Activated naive CD8-positive, alpha-beta T cell (primary cell): ENCODE data around the gene CCND1.
"Not testable (repeated sequence)": the region's sequence is repeated elsewhere in the genome, so short reads cannot be mapped to it uniquely, and the experiment has no call there.

ENCODE experiments used
- H3K27ac Mint-ChIP-seq: one replicate; pipeline ENCODE4 v1.8.0; 2021; ENCODE audit warnings: mixed read lengths
- H3K27me3 Mint-ChIP-seq: one replicate; pipeline ENCODE4 v1.8.0; 2021; ENCODE audit warnings: mixed read lengths
- H3K36me3 Mint-ChIP-seq: one replicate; pipeline ENCODE4 v1.8.0; 2021; ENCODE audit warnings: mixed read lengths
- H3K4me1 Mint-ChIP-seq: one replicate; pipeline ENCODE4 v1.8.0; 2021; ENCODE audit warnings: low read depth, mixed read lengths
- H3K4me3 Mint-ChIP-seq: one replicate; pipeline ENCODE4 v1.8.0; 2021; ENCODE audit warnings: mild to moderate bottlenecking, mixed read lengths
- H3K9me3 Mint-ChIP-seq: one replicate; pipeline ENCODE4 v1.8.0; 2021; ENCODE audit warnings: low read depth, mixed read lengths

The CCND1 gene

DNA sequence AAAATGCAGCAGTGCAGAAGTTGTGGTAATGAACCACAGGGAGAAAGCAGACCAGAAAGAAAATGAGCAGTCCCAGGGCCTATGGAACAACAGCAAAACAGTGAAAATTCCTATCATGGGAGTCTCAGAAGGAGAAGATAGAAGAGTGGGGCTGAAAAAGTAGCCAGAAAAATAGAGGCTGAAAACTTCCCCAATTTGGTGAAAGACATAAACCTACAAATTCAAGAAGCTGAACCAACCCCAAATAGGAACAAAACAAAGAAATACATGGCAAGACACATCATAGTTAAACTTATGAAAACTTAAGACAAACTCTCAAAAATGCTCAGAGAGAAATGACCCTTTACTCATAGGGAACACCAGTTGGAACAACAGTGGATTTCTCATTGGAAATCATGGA lies 51.5 kb downstream of the CCND1 start:
- no peaks in the 10 kb centered on the region for H3K4me1 Mint-ChIP-seq
- H3K27ac Mint-ChIP-seq = no peak overlapping the region
- no peaks in the 10 kb centered on the region for H3K36me3 Mint-ChIP-seq
- peaks cover 37% of the 10 kb centered on the region for H3K27me3 Mint-ChIP-seq
- no peak overlapping the region for H3K4me3 Mint-ChIP-seq
- no peaks in the 10 kb centered on the region for H3K9me3 Mint-ChIP-seq

DNA sequence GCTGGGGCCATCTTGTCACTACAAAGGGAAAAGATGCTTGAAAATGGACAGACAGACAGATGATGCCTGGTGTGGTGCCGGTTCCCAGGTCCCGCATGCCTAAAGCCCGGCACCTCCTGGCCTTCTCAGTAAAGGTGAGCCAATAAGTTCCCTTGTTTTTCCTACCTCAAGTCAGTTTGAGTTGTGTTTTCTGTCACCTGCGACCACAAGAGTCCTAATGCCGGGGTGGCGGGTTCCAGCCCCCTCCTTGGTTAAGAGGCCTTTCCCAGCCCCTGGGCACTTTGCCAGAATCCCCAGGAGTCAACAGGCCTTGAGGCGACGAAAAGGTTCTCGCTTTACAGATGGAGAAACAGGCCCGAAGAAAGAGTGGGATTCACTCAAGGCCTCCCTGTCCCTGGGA lies 53.8 kb downstream of the CCND1 start:
- H3K4me3 Mint-ChIP-seq = no peak overlapping the region
- no peaks in the 10 kb centered on the region for H3K9me3 Mint-ChIP-seq
- H3K27ac Mint-ChIP-seq = no peak overlapping the region
- H3K36me3 Mint-ChIP-seq = no peaks in the 10 kb centered on the region
- H3K27me3 Mint-ChIP-seq = peaks cover 40% of the 10 kb centered on the region
- H3K4me1 Mint-ChIP-seq = no peaks in the 10 kb centered on the region

- H3K27me3 Mint-ChIP-seq = peaks cover 40% of the 10 kb centered on the region
- no peaks in the 10 kb centered on the region for H3K9me3 Mint-ChIP-seq
- H3K36me3 Mint-ChIP-seq = no peaks in the 10 kb centered on the region
- no peak overlapping the region for H3K27ac Mint-ChIP-seq
- H3K4me3 Mint-ChIP-seq = no peak overlapping the region
- no peaks in the 10 kb centered on the region for H3K4me1 Mint-ChIP-seq
These were observed 54.6 kb downstream of the CCND1 start for GRCh38 chr11:69695581-69695980.

- not testable (repeated sequence) for H3K4me3 Mint-ChIP-seq, H3K9me3 Mint-ChIP-seq, H3K36me3 Mint-ChIP-seq, H3K4me1 Mint-ChIP-seq, H3K27ac Mint-ChIP-seq
- H3K27me3 Mint-ChIP-seq = peaks cover 40% of the 10 kb centered on the region
These were observed 55.0 kb downstream of the CCND1 start for GRCh38 chr11:69695995-69696394.

- Mint-ChIP-seq H3K4me3 (no peak overlapping the region), H3K4me1 (peaks cover 2% of the 10 kb centered on the region), H3K36me3 (no peaks in the 10 kb centered on the region), H3K27ac (no peak overlapping the region), H3K9me3 (no peaks in the 10 kb centered on the region), H3K27me3 (peaks cover 41% of the 10 kb centered on the region)
These were observed 56.0 kb downstream of the CCND1 start for GRCh38 chr11:69696749-69697468.

DNA sequence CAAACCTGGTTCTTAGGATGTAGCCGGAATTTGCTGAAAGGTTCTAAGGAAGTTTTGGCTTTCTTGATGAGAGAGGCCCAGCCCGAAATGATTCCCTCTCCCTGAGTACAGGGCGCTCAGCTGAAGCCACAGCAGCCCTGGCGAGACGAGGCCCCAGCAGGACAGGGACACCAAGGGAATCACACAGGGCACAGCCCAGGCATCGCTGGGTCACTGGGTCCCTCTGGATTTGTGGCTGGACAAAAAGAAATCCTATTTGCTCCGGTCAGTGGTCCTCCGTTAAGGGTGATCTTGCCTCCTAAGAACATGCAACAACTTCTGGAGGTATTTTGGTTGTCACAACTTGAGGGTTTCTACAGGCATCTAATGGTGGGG lies 56.5 kb downstream of the CCND1 start:
- H3K27ac Mint-ChIP-seq = no peak overlapping the region
- no peaks in the 10 kb centered on the region for H3K36me3 Mint-ChIP-seq
- no peak overlapping the region for H3K4me3 Mint-ChIP-seq
- peaks cover 2% of the 10 kb centered on the region for H3K4me1 Mint-ChIP-seq
- no peaks in the 10 kb centered on the region for H3K9me3 Mint-ChIP-seq
- H3K27me3 Mint-ChIP-seq = peaks cover 37% of the 10 kb centered on the region

DNA sequence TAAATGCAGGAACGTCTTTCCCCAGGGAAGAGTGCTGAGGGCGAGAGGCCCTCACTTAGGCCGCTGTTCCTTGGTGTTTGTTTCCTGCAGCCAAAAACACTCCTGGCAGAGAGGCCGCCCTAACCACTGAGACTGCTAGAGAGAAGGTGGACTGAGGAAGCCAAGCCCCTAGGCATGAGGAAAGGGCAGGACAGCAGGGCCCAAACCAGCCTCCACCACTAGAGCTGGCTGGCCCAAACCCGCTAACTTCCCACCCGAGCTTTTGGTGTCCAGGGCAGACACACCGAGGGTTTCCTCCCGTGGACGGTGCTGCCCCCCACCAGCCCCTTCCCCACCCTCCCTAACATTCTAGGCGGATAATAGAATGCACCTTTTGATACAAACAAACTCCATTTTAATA lies 56.9 kb downstream of the CCND1 start:
- Mint-ChIP-seq H3K36me3 (no peaks in the 10 kb centered on the region), H3K27me3 (peaks cover 34% of the 10 kb centered on the region), H3K27ac (no peak overlapping the region), H3K9me3 (no peaks in the 10 kb centered on the region), H3K4me1 (peaks cover 4% of the 10 kb centered on the region), H3K4me3 (no peak overlapping the region)

DNA sequence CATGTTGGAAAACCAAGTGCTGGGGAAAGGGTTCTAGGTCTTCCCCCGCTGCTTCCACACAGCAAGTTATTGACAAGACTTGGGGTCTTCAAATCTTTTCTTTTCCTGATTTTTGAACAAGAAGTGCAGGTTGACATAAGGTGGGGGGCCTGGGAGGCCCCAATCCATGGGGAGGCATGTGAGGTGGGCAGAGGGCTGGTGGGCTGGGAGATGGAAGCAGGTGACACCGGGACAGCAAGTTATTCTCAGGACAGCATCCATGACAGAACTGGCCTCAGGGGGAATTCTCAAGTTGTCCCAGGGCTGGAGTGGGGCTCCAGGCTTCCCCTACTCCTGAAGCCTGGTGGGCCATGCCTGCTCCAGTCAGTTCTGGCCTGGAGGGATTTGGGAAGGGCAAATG lies 57.4 kb downstream of the CCND1 start:
- Mint-ChIP-seq H3K4me1 (peaks cover 6% of the 10 kb centered on the region), H3K9me3 (no peaks in the 10 kb centered on the region), H3K27me3 (peaks cover 37% of the 10 kb centered on the region), H3K4me3 (no peak overlapping the region), H3K36me3 (no peaks in the 10 kb centered on the region), H3K27ac (no peak overlapping the region)

- H3K27me3 Mint-ChIP-seq = peaks cover 33% of the 10 kb centered on the region
These were observed 58.3 kb downstream of the CCND1 start for GRCh38 chr11:69699213-69699612.

DNA sequence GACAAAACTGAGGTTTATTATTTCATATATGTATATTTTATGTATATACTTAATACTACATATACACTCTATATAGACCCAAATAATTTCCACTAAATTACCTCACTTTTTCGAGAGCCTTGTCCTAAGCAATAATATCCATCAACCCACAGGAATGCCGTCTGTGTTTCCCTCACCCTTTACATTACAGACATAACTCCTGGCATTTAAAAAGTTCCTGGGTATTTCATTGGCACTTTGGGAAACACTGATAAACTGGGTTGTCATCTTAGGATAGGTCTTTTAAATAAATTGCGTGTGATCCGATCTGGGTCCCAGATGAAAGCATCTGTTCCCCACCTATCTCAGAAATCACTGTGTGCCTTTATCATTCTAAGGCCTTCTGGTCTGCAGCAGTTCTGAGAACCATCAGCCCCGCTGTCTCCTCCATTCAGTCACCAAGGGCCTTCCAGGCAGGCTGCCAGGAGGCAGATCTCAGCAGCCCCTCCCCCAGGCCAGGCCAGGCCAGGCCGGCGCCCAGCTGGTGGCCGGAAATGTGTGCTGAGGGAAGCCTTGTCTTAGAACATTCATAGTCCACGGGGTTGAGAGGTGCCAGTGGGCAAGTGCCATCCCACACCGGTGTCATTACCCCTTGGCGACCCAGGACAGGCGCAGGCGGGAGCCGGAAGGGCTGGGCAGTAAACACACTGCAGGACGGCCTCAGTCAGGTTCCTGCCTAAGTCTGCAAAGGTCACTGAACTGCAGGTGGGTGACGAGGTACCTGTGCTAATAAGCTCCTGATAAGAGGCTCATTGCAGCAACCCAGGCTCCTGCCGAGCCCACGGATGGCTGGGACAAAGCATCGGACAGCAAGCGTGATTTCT lies 59.6 kb downstream of the CCND1 start:
- Mint-ChIP-seq H3K9me3 (no peaks in the 10 kb centered on the region), H3K36me3 (no peaks in the 10 kb centered on the region), H3K4me3 (no peak overlapping the region), H3K27ac (no peak overlapping the region), H3K27me3 (peaks cover 32% of the 10 kb centered on the region), H3K4me1 (peaks cover 14% of the 10 kb centered on the region)

More at GRCh38 chr11:69699213-69699612, 58.3 kb downstream of the CCND1 start:
- no peaks in the 10 kb centered on the region for H3K36me3 Mint-ChIP-seq
- no peak overlapping the region for H3K4me3 Mint-ChIP-seq
- H3K4me1 Mint-ChIP-seq = peaks cover 6% of the 10 kb centered on the region
- no peaks in the 10 kb centered on the region for H3K9me3 Mint-ChIP-seq
- no peak overlapping the region for H3K27ac Mint-ChIP-seq

GRCh38 chr11:69702239-69702691 lies 61.3 kb downstream of the CCND1 start:
- Mint-ChIP-seq H3K27me3 (peaks cover 26% of the 10 kb centered on the region), H3K4me3 (no peak overlapping the region), H3K9me3 (no peaks in the 10 kb centered on the region), H3K4me1 (peaks cover 18% of the 10 kb centered on the region), H3K27ac (no peak overlapping the region), H3K36me3 (no peaks in the 10 kb centered on the region)

GRCh38 chr11:69702769-69703452 lies 62.0 kb downstream of the CCND1 start:
- Mint-ChIP-seq H3K36me3 (no peaks in the 10 kb centered on the region), H3K27ac (no peak overlapping the region), H3K9me3 (no peaks in the 10 kb centered on the region), H3K4me3 (peak overlapping the region; percentile 44), H3K27me3 (peaks cover 25% of the 10 kb centered on the region), H3K4me1 (peaks cover 18% of the 10 kb centered on the region)

GRCh38 chr11:69703453-69703767 lies 62.5 kb downstream of the CCND1 start:
- Mint-ChIP-seq H3K27me3 (peaks cover 25% of the 10 kb centered on the region), H3K36me3 (no peaks in the 10 kb centered on the region), H3K4me1 (peaks cover 18% of the 10 kb centered on the region), H3K4me3 (peak overlapping the region; percentile 44), H3K9me3 (no peaks in the 10 kb centered on the region), H3K27ac (no peak overlapping the region)
